PFSK-1 (cell line): ENCODE data around the gene PRKN.

Source experiments
- FOXP2 ChIP-seq: optimal IDR thresholded peaks from 2 replicates; pipeline ENCODE3; 2011; ENCODE audit warnings: borderline replicate concordance, control low read depth, inconsistent platforms; ENCODE audit not compliant: insufficient read depth; ENCODE audit errors: extremely low read length, extremely low read depth
- POLR2AphosphoS5 ChIP-seq: IDR thresholded peaks from 2 replicates; pipeline ENCODE4 v1.6.1; 2012; ENCODE audit warnings: low read depth, mild to moderate bottlenecking, control low read depth, low read length, moderate library complexity
- REST ChIP-seq, 2 experiments: IDR thresholded peaks; 2 replicates each; pipeline versions ENCODE4 v1.6.1 to v1.8.0; 2011 to 2012; ENCODE audit warnings: low read depth in 2 of 2, low read length in 2 of 2, control low read depth in 1 of 2, inconsistent platforms in 1 of 2, mild to moderate bottlenecking in 1 of 2, moderate library complexity in 1 of 2; ENCODE audit not compliant: insufficient read depth in 1 of 2
- SIN3A ChIP-seq: IDR thresholded peaks from 2 replicates; pipeline ENCODE4 v1.6.1; 2012; ENCODE audit warnings: mild to moderate bottlenecking, low read length, moderate library complexity, borderline replicate concordance; ENCODE audit not compliant: insufficient read depth
- TAF1 ChIP-seq: IDR thresholded peaks from 2 replicates; pipeline ENCODE4 v1.6.1; 2012; ENCODE audit warnings: low read length, control low read depth, borderline replicate concordance; ENCODE audit not compliant: insufficient read depth

DNA sequence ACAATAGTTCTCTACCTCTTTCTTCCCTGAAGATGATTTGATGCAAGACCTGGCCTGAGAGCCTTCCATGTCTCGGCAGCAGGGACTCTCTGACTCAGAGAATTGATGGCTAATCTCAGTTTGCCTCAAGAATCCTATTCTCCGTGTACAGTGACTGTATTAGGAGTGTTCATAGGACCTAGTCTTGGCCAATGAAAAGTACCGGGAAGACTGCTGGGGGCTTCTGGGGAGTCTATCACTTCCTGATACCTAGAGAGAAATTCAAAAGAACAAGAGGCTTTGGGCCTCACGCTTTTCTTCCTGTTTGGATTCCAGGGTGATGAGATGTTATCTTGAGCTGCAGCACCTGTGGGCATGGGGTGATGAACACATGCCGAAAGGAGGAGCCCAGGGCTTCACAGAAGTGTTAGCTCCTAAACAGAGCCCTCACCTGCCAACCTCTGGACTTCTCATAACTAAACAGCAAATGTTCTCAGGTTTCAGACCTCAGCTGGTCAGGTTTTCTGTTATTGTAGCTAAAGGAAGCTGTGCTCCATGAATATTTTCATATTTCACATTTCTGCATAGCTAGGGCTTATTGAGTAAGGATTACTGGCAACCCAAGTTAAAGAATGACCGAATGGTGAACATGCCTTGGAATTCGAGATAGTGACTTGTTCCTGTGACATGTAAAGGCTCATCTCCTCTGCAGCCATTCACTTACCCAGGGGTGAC, 1130.6 kb downstream of the PRKN start:
- TF ChIP-seq TAF1 (no peak), POLR2AphosphoS5 (no peak), FOXP2 (no peak), SIN3A (no peak), REST (IDR thresholded peaks at IDR 0.05; ENCODE audit: insufficient read depth in 1 of 2, low read depth in 2 of 2, low read length in 2 of 2) (no peak)
